Gastroesophageal sphincter (tissue), 3 donors: ENCODE data around the gene ZNF385A.

Experiments used
- CTCF ChIP-seq, 4 experiments: fragments of 200-600 bp in 2 of 4; fragments of 450-650 bp in 2 of 4; sonication (generic) in 1 of 4; IDR thresholded peaks; one replicate each; pipeline ENCODE4 v1.5.1; 2017 to 2019; ENCODE audit warnings: antibody characterized with exemption in 4 of 4, mild to moderate bottlenecking in 2 of 4, moderate library complexity in 2 of 4
- EP300 ChIP-seq: sonication (generic); formaldehyde crosslinking; IDR thresholded peaks from one replicate; pipeline ENCODE4 v1.6.1; 2017; ENCODE audit warnings: antibody characterized with exemption, mild to moderate bottlenecking
- POLR2A ChIP-seq, 2 donors: fragments of 450-650 bp; IDR thresholded peaks; one replicate each; pipeline ENCODE4 v1.6.1; 2017; ENCODE audit warnings: antibody characterized with exemption in 2 of 2, mild to moderate bottlenecking in 2 of 2, moderate library complexity in 1 of 2
- POLR2AphosphoS5 ChIP-seq: sonication (generic); formaldehyde crosslinking; IDR thresholded peaks from one replicate; pipeline ENCODE4 v1.6.1; 2017; ENCODE audit warnings: antibody characterized with exemption

GRCh38 chr12:54376596-54376995, 7.9 kb downstream of the ZNF385A start:
- TF ChIP-seq POLR2A (IDR thresholded peaks at IDR 0.05) (no peak), POLR2AphosphoS5 (no peak), EP300 (no peak), CTCF (IDR thresholded peaks at IDR 0.05) (no peak)
